ENCODE measurements around the gene KDM2B. TPM values are rescaled to one million over a fixed set of nuclear protein-coding genes. Genes with fewer than 3 reads are reported as not detected.

Gene KDM2B
- polyA plus RNA-seq, 1 of the 3 experiments (the other 2 are of a cell fraction): 11.5 TPM

DNA sequence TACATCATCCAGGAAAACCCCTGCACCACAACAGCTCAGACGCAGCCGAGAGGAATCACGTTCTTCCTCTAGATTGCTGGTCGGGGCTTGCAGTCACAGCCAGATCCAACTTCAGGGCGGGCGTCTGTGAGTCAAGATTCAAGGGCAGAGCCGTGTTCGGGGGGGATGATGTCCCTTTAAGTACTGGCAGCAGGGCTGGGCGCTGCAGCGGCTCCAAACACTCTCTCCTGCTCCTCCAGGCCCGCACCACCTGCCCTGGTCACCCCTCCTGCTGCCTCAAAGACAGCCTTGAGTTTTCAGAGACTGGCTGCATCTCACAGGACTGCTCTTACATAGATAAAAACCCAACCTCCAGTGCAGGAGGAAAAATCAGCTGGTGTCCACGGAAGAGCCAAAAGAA lies 68.3 kb downstream of the KDM2B start:
- Histone ChIP-seq H3K9ac (no peak overlapping the region), H3K9me2 (no peaks in the 10 kb centered on the region), H2AFZ (ENCODE audit: low read depth) (no peak overlapping the region), H3K9me3 (no peaks in the 10 kb centered on the region), H3K36me3 (replicated peaks in 1 of 2; ENCODE audit: control insufficient read depth in 1 of 2, insufficient read depth in 2 of 2, low read length in 1 of 2) (peaks cover 0 to 10% of the 10 kb centered on the region in 2 experiments), H3K27ac (ENCODE audit: low read depth in 2 of 2, low read length in 1 of 2) (no peak overlapping the region), H3K27me3 (ENCODE audit: insufficient read depth) (no peaks in the 10 kb centered on the region), H3K4me1 (ENCODE audit: control insufficient read depth in 1 of 2, insufficient read depth in 2 of 2, low read depth in 1 of 2, low read length in 1 of 2) (peaks cover 0 to 7% of the 10 kb centered on the region in 2 experiments; a peak in 1 of 4 replicates), H4K20me1 (ENCODE audit: insufficient read depth) (no peaks in the 10 kb centered on the region), H3K79me2 (ENCODE audit: insufficient read depth) (no peaks in the 10 kb centered on the region), H3K4me2 (no peak overlapping the region), H3K4me3 (ENCODE audit: low read depth in 2 of 2, low read length in 1 of 2) (no peak overlapping the region), H3F3A (replicated peaks; ENCODE audit: insufficient read depth) (peaks cover 5% of the 10 kb centered on the region)
- ChIA-PET CTCF (no interaction called here), POLR2A (interaction anchor here (0.6 kb wide), 1 partner anchor 176 kb away, joined by 4 read pairs; no protein-coding TSS in a partner anchor)
- no peak for TF ChIP-seq GABPA (IDR thresholded peaks at IDR 0.05; ENCODE audit: low read depth)
- no peak for TF ChIP-seq POLR2AphosphoS5 (IDR thresholded peaks at IDR 0.05; ENCODE audit: low read depth, low read length)
- TF ChIP-seq TAF1 (IDR thresholded peaks at IDR 0.05; ENCODE audit: borderline replicate concordance, low read depth, low read length): no peak
- TF ChIP-seq RAD21 (IDR thresholded peaks at IDR 0.05; ENCODE audit: low read length): no peak
- no peak for TF ChIP-seq NRF1 (IDR thresholded peaks at IDR 0.05; ENCODE audit: low read depth, low read length)
- TF ChIP-seq, protein P1, sequence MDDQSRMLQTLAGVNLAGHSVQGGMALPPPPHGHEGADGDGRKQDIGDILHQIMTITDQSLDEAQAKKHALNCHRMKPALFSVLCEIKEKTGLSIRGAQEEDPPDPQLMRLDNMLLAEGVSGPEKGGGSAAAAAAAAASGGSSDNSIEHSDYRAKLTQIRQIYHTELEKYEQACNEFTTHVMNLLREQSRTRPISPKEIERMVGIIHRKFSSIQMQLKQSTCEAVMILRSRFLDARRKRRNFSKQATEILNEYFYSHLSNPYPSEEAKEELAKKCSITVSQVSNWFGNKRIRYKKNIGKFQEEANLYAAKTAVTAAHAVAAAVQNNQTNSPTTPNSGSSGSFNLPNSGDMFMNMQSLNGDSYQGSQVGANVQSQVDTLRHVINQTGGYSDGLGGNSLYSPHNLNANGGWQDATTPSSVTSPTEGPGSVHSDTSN (IDR thresholded peaks at IDR 0.05): no peak
- TF ChIP-seq USF1 (IDR thresholded peaks at IDR 0.05; ENCODE audit: borderline replicate concordance, low read depth): no peak
- no peak for TF ChIP-seq CHD2 (IDR thresholded peaks at IDR 0.05; ENCODE audit: low read length, partially characterized antibody)
- TF ChIP-seq ELF1 (IDR thresholded peaks at IDR 0.05): no peak
- TF ChIP-seq RFX5 (IDR thresholded peaks at IDR 0.05; ENCODE audit: low read length): no peak
- TF ChIP-seq SIN3A (IDR thresholded peaks at IDR 0.05; ENCODE audit: borderline replicate concordance, low read depth, low read length): no peak
- no peak for TF ChIP-seq TEAD4 (IDR thresholded peaks at IDR 0.05; ENCODE audit: borderline replicate concordance, insufficient read depth)
- 69% methylated on average over 7 of the region's 12 CpGs for WGBS (ENCODE audit: low lambda C conversion rate)
- no peak for DNase-seq

GRCh38 chr12:121511916-121512315 lies 68.9 kb downstream of the KDM2B start:
- WGBS (ENCODE audit: low lambda C conversion rate): 88% methylated on average over 12 of the region's 12 CpGs
- peaks cover 5% of the 10 kb centered on the region for H3F3A ChIP-seq (replicated peaks; ENCODE audit: insufficient read depth)
- H3K27me3 ChIP-seq (ENCODE audit: insufficient read depth): no peaks in the 10 kb centered on the region
- H3K79me2 ChIP-seq (ENCODE audit: insufficient read depth): no peaks in the 10 kb centered on the region
- no peak overlapping the region for H2AFZ ChIP-seq (ENCODE audit: low read depth)
- H3K4me2 ChIP-seq: no peak overlapping the region
- H4K20me1 ChIP-seq (ENCODE audit: insufficient read depth): no peaks in the 10 kb centered on the region
- no peak for DNase-seq
- no peak overlapping the region for H3K4me3 ChIP-seq (ENCODE audit: low read depth in 2 of 2, low read length in 1 of 2)
- H3K4me1 ChIP-seq (ENCODE audit: control insufficient read depth in 1 of 2, insufficient read depth in 2 of 2, low read depth in 1 of 2, low read length in 1 of 2): peaks cover 0 to 7% of the 10 kb centered on the region in 2 experiments; a peak in 1 of 4 replicates
- H3K36me3 ChIP-seq (replicated peaks in 1 of 2; ENCODE audit: control insufficient read depth in 1 of 2, insufficient read depth in 2 of 2, low read length in 1 of 2): peaks cover 0 to 10% of the 10 kb centered on the region in 2 experiments
- no peak overlapping the region for H3K27ac ChIP-seq (ENCODE audit: low read depth in 2 of 2, low read length in 1 of 2)
- ChIA-PET POLR2A (no interaction called here), CTCF (no interaction called here)
- H3K9ac ChIP-seq: no peak overlapping the region
- no peaks in the 10 kb centered on the region for H3K9me3 ChIP-seq
- no peaks in the 10 kb centered on the region for H3K9me2 ChIP-seq
- no peak for TF ChIP-seq TEAD4 (IDR thresholded peaks at IDR 0.05; ENCODE audit: borderline replicate concordance, insufficient read depth)
- no peak for TF ChIP-seq RXRA (IDR thresholded peaks at IDR 0.05; ENCODE audit: borderline replicate concordance, low read depth)
- no peak for TF ChIP-seq CTCF (IDR thresholded peaks at IDR 0.05)
- TF ChIP-seq RFX5 (IDR thresholded peaks at IDR 0.05; ENCODE audit: low read length): no peak
- TF ChIP-seq, protein P2, sequence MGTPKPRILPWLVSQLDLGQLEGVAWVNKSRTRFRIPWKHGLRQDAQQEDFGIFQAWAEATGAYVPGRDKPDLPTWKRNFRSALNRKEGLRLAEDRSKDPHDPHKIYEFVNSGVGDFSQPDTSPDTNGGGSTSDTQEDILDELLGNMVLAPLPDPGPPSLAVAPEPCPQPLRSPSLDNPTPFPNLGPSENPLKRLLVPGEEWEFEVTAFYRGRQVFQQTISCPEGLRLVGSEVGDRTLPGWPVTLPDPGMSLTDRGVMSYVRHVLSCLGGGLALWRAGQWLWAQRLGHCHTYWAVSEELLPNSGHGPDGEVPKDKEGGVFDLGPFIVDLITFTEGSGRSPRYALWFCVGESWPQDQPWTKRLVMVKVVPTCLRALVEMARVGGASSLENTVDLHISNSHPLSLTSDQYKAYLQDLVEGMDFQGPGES (IDR thresholded peaks at IDR 0.05; ENCODE audit: low read depth, low read length): no peak
- no peak for TF ChIP-seq EZH2phosphoT487 (IDR thresholded peaks at IDR 0.05; ENCODE audit: borderline replicate concordance, low read depth)
- TF ChIP-seq FOXM1 (IDR thresholded peaks at IDR 0.05; ENCODE audit: low read depth): no peak
- TF ChIP-seq, protein P3, sequence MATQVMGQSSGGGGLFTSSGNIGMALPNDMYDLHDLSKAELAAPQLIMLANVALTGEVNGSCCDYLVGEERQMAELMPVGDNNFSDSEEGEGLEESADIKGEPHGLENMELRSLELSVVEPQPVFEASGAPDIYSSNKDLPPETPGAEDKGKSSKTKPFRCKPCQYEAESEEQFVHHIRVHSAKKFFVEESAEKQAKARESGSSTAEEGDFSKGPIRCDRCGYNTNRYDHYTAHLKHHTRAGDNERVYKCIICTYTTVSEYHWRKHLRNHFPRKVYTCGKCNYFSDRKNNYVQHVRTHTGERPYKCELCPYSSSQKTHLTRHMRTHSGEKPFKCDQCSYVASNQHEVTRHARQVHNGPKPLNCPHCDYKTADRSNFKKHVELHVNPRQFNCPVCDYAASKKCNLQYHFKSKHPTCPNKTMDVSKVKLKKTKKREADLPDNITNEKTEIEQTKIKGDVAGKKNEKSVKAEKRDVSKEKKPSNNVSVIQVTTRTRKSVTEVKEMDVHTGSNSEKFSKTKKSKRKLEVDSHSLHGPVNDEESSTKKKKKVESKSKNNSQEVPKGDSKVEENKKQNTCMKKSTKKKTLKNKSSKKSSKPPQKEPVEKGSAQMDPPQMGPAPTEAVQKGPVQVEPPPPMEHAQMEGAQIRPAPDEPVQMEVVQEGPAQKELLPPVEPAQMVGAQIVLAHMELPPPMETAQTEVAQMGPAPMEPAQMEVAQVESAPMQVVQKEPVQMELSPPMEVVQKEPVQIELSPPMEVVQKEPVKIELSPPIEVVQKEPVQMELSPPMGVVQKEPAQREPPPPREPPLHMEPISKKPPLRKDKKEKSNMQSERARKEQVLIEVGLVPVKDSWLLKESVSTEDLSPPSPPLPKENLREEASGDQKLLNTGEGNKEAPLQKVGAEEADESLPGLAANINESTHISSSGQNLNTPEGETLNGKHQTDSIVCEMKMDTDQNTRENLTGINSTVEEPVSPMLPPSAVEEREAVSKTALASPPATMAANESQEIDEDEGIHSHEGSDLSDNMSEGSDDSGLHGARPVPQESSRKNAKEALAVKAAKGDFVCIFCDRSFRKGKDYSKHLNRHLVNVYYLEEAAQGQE (IDR thresholded peaks at IDR 0.05; ENCODE audit: low read depth, low read length): no peak
- no peak for TF ChIP-seq GATA2 (CRISPR knock-in tag; IDR thresholded peaks at IDR 0.05)
- no peak for TF ChIP-seq FOSL2 (IDR thresholded peaks at IDR 0.05; ENCODE audit: borderline replicate concordance, low read depth)
- TF ChIP-seq MXI1 (IDR thresholded peaks at IDR 0.05; ENCODE audit: low read depth, low read length): no peak

Measured in SK-N-SH (cell line).